ENCODE results near the gene KLK7. TPM values are rescaled to one million over a fixed set of nuclear protein-coding genes. Genes with fewer than 3 reads are reported as not detected.

The KLK7 gene
- total and polyA plus RNA-seq, 2 donors (not counting 3 experiments of a cell fraction or from before 2014, with no cell fraction given) = not detected

- no peak for TF ChIP-seq EZH2 (IDR thresholded peaks at IDR 0.05; ENCODE audit: borderline replicate concordance, low read depth, low read length, severe bottlenecking)
- TF ChIP-seq MAX (IDR thresholded peaks at IDR 0.05; ENCODE audit: insufficient read depth, insufficient read length) = no peak
- no peak for TF ChIP-seq POLR2A (IDR thresholded peaks at IDR 0.05; ENCODE audit: low read depth, low read length)
- no peak for TF ChIP-seq JUN (IDR thresholded peaks at IDR 0.05; ENCODE audit: borderline replicate concordance, insufficient read depth, insufficient read length, low read depth)
- TF ChIP-seq CTCF (IDR thresholded peaks at IDR 0.05; ENCODE audit: extremely low read depth in 1 of 2, insufficient read depth in 1 of 2, low read depth in 1 of 2, low read length in 2 of 2) = no peak
- TF ChIP-seq MYC (IDR thresholded peaks at IDR 0.05; ENCODE audit: low read depth, low read length) = no peak
- TF ChIP-seq POLR2AphosphoS5 (IDR thresholded peaks at IDR 0.05; ENCODE audit: insufficient read depth, low read depth, low read length) = no peak
- TF ChIP-seq FOS (IDR thresholded peaks at IDR 0.05; ENCODE audit: borderline replicate concordance, insufficient read depth, low read length) = no peak
- FAIRE-seq = no peak
- no peaks in the 10 kb centered on the region for H3K79me2 ChIP-seq (ENCODE audit: control insufficient read depth, insufficient read depth, low read length)
- CTCF ChIA-PET = interaction anchor here (2.6 kb wide), 1 partner anchor 22 kb away, joined by 7 read pairs; no protein-coding TSS in a partner anchor
- POLR2A ChIA-PET = no interaction called here
- H3K36me3 ChIP-seq (ENCODE audit: control insufficient read depth in 2 of 2, extremely low read depth in 1 of 2, insufficient read depth in 2 of 2, low read length in 2 of 2) = no peaks in the 10 kb centered on the region
- no peak overlapping the region for H3K4me3 ChIP-seq (replicated peaks in 1 of 3; ENCODE audit: insufficient read depth in 1 of 3, low read depth in 1 of 3, low read length in 3 of 3)
- no TSS peak for BruUV-seq (replicated peaks)
- no peaks in the 10 kb centered on the region for H3K9me3 ChIP-seq (replicated peaks; ENCODE audit: control insufficient read depth, insufficient read depth, low read length)
- H3K27me3 ChIP-seq (ENCODE audit: control insufficient read depth in 2 of 2, insufficient read depth in 2 of 2, low read length in 2 of 2) = no peaks in the 10 kb centered on the region
- no peaks in the 10 kb centered on the region for H4K20me1 ChIP-seq (replicated peaks; ENCODE audit: control insufficient read depth, extremely low read depth, insufficient read depth, low read length)
- no peak for DNase-seq (ENCODE audit: low read depth, low spot score)
- H3K4me1 ChIP-seq (ENCODE audit: control insufficient read depth, extremely low read depth, insufficient read depth, low read length) = no peaks in the 10 kb centered on the region
- no peak overlapping the region for H2AFZ ChIP-seq (ENCODE audit: low read depth, low read length)
- H3K9ac ChIP-seq (replicated peaks; ENCODE audit: extremely low read depth, insufficient read depth, low read length) = no peak overlapping the region
- dilution Hi-C loops (cut with MboI; ENCODE audit: extremely low pct_ligation_motif_present, low sequenced_read_pairs) = no loop called here
- H3K9me1 ChIP-seq (replicated peaks; ENCODE audit: control insufficient read depth, extremely low read depth, insufficient read depth, low read length) = no peaks in the 10 kb centered on the region
- intact Hi-C loops (cut with micrococcal nuclease) = no loop called here
- H3K4me2 ChIP-seq (ENCODE audit: insufficient read depth, low read length) = no peak overlapping the region
- H3K27ac ChIP-seq (ENCODE audit: insufficient read depth, low read depth, low read length) = no peak overlapping the region
Measured at GRCh38 chr19:50998686-50999085, 15.0 kb upstream of the KLK7 start.

All from endothelial cell of umbilical vein (primary cell).